Myocyte (in vitro differentiated cells): ENCODE measurements around the gene CDC45. TPM values are rescaled to one million over a fixed set of nuclear protein-coding genes. Genes with fewer than 3 reads are reported as not detected.

Source experiments
- DNase-seq: peaks from one replicate; pipeline ENCODE4 v3.0.0-alpha.2; 2012; ENCODE audit warnings: low read depth
- total RNA-seq: library from RNA; depleted of rRNA; stranded (reverse); fragments of >200 nt; gene quantifications from 2 replicates; pipeline ENCODE4 v1.2.3, GENCODE V29; 2014

CDC45 gene
- total RNA-seq, 1 donor from 2014 or later, result 4.5 TPM

DNA sequence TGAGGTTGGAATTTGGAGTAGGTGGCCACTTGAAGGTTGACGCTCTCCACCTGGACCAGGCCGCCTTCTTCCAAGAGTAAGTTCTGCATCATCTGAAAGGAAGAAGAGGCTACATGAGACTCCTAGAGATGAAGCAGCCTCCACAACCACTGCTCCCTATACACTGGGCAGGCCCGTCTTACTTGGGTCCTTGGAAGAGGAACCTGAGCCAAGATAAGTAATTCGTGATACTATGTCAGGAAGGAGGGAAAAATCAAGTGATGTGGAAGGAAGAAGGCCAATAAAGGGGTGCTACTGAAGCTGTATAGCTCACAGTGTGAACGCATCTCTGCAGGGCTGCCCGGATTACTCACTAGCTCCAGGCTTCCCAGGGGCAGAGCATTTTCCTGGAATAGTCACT, 11.8 kb upstream of the CDC45 start:
- no peak for DNase-seq

DNA sequence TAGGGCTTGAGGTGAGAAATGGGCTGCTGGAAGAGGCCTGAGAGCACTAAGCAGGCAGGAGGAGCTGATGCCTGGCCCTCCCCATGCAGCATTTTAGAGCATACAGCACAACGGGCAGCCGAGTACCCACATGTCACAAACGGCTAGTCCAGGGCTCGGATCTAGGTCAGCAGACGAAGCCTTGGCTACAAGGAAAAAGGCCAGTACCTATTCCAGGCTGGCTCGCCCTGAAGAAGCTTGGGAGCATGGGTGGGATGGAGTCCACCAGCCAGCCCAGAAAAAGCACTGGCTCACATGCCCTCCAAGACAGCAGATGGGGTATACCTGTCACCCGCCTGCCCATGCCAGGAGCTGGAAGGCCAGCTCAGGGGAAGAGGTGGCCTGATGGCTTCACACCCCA, 10.3 kb upstream of the CDC45 start:
- no peak for DNase-seq

DNA sequence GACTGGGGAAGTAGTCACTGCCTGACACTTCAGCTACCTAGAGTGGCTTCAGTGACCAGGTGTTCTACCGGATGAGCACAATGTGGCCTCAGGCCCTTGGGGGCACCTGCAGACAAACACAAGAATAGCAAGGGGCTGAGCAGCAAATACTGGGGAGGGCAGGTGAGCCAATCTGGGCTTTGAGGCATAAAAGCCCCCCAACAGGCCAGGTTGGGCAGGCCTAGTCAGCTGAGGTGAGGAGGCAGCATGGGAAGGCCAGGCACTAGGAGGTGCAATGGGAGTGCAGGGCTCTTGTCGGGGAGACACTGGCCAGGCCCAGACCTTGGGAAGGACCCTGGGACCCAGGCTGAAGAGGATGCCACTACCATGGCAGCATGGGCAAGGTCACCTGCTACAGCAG, 9.7 kb upstream of the CDC45 start:
- DNase-seq, result no peak

DNA sequence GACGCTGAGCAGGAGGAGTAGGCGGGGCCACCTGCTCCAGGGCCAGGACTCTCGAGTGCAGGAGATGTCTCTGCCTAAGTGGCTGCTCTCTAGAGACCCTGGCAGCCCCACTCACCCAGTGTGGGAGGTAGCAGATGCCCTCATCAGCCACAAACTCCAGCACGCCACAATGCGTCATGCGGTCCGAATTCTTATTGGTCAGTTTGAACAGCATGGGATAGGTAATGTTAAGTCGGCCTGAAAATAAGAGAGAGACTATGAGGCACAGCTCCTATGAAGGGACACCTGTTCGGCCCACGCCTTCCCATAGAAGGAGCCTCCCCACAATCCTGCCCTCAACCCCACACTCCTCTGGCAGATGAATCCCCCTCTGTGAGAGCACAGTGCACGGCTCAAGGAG, 8.1 kb upstream of the CDC45 start:
- peak; percentile 30 for DNase-seq

DNA sequence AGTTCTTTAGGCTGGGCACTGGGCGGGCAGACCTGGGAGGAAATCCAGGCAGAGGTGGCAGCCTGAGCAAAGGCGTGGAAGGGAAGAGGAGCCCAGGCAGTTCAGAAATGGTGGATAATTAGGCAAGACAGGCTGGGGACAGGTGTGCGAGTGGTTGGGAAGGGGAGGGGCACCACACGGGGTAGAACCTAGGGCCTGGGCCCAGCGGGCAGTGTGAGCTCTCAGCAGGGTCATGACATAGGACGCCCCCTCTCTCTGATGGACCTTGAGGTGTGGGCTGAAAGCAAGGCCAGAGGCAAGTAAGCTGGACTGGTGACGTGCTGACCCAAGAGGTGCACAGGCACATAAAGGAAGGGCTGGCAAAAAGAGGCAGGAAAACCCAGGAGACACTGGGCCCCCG, 7.5 kb upstream of the CDC45 start:
- no peak for DNase-seq

DNA sequence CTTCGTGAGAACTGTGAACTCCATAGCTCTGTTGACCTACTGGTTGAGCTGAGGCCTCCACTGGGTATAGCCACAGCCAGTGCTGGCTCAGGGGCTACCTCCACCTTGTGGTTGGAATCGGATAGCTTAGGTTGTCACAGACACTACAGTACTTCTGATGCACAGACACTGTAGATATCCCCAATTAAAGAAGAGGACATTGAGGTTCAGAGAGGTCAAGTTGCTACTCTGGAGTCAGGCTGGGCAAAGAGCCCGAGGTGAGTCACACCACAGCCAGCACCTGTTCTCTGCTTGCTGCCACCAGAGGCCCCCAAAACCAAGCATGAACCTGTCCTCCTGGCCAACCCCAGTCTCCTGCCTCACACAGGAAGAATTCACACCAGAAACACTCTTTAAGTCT, 6.1 kb upstream of the CDC45 start:
- DNase-seq, result peak; percentile 81

DNA sequence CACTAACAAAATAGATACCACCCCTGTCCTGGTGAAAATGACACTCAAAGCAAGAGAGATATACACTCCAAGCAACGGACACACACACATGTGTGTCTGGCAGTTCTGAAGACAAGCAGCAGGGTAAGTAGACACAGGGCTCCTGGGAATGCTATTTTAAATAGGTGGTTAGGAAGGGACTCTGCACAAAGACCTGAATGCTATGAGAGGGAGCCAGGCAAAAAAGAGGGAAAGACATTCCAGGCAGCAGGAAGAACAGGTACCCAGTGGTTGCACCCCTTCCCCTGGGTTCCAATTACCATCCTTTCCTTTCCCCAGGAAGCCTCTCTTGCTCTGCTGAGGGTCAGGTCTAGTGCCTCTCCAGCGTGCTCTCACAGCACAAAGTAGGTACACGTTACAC, 3.7 kb upstream of the CDC45 start:
- no peak for DNase-seq

DNA sequence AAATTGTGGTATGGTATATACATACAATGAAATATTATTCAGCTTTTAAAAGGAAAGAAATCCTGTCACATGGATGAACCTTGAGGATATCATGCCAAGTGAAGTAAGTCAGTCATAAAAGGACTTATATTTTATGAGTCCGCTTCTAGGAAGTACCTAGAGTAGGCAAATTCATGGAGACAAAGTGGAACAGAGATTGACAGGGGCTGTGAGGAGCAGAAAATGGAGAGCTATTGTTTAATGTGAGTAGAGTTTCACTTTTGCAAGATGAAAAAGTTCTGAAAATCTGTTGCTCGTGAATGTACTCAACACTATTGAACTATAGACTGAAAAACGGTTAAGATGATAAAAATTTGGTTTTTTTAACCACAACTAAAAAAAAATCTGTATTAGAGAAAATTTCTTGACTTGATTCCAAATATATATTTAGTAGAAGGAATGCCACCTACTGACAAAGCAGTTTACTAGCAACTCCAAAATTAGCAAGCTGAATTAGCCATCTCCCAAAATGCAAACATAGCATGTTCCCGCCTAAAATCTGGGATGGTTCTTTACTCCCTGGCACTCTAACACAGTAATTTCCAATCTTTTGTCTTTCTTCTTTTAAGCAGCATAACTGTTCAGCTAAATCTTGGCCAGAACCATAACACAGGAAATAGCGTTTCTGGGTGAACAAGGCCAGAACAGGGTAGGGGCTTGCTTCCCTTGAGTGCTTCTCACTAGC, 2.2 kb upstream of the CDC45 start:
- no peak for DNase-seq

DNA sequence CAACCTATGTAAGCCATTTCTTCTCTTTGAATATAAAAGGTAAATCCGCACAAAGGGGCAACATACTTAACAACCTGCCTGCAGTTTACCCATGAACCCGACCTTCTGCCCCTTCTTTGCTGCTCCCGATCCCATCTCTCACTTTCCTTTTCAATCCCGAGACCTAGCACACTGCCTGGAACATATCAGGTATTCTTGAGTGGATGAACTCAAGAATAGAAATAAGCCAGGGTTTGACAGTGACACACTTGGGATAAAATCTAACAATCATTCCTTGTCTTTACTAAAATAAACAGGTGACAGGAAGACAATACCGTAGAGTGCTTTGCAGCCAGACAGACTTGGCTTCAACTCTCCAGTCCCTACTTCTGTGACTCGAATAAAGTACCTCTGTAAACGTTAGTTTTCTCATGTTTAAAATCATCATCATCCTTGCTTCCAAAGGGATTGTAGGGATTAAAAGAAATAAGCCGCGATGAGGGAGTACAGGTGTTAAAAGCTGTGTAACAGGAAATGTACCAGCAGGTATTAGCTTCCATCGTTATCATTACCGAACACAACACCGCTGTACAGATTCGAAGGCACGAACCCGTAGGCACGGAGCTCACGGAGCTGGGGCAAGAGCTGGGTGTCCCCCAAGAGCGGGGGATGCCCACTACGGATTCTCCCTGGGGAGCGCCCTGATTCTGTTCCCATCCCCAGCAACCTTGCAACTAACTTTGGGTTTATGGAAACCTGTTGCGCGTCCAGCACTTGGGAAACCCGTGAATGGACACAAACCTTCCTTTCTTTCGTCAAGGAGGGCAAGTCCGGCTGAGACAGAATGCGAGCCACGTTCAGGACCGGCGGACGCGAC, 1.4 kb upstream of the CDC45 start:
- no peak for DNase-seq

DNA sequence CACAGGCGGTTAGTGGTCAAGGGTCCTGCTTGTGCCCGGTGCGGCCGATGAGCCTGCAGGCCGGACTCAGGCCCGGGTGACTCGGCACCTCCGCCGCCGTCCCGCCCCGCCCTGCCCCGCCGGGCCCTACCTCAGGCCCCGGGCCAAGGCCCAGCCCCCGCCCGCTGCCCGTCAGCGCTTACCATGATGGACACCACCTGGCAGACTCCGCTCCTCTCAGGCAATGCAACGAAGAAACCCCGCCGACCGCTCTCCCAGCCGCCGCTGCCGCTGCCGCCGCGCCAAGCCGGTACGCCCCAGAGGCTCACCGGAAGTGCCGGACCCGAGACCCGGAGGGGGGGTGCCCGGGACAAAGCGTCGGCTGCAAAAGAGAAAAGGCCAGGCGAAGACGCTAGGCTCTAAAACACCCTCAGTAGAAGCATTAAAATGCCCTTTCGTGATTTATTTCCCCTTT, 792 bp upstream of the CDC45 start, which contains the start of gene UFD1:
Gene UFD1 (minus strand): TSS at position 293 of the 454 bp plus-strand sequence. CDS start 108 bp downstream, at position 185.
- peak; percentile 88 for DNase-seq

DNA sequence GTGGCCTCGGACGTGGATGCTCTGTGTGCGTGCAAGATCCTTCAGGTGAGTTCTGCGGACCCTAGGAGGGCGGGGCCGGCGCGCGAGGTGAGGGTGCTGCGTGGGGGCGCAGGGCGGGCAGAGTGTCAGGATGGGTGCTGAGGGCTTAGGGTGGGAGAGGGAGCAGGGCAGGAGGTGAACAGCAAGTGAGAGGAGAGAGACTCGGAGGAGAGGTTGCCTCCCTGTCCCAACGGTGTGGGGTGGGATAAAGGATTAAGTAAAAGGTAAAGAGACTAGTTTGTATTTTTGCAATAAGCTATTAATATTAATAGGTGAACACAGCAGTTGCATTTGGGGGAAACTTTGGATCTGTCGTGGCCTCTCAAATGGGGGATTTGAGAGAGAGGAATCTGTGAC, 451 bp downstream of the CDC45 start:
- no peak for DNase-seq

DNA sequence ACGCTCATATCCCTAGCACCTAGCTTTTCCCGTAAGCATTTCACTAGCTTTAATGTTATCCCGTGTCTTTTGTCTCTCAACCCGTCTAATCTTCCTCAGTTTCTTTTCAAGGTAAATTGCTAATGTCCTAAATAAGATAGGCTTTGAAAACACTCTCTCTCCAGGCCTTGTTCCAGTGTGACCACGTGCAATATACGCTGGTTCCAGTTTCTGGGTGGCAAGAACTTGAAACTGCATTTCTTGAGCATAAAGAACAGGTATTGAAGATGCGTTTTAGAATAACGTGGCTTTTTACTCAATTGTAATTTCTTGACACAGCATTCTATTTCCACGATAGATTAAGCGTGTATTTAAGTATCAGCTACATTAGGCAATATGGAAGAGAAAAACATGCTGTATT, 1.1 kb downstream of the CDC45 start:
- no peak for DNase-seq

DNA sequence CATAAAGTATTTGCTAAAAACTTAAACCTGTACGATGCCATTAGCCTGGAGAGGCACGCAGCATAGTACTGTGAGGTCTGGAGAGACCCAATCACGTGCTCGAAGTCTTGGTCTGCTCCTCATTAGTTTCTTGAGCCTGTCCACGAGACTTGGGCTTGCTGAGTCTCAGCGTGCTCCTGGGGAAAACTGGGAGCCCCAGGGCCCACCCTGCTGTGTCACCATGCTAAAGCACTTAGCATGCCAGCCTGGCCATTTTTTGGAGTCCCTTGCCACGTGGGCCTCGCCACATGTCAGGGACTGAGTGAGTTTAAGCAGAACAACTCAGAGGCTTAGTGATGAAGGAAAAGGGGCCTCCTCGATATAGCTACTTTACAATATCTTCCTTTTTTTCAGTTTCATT, 2.6 kb downstream of the CDC45 start:
- DNase-seq, result no peak

DNA sequence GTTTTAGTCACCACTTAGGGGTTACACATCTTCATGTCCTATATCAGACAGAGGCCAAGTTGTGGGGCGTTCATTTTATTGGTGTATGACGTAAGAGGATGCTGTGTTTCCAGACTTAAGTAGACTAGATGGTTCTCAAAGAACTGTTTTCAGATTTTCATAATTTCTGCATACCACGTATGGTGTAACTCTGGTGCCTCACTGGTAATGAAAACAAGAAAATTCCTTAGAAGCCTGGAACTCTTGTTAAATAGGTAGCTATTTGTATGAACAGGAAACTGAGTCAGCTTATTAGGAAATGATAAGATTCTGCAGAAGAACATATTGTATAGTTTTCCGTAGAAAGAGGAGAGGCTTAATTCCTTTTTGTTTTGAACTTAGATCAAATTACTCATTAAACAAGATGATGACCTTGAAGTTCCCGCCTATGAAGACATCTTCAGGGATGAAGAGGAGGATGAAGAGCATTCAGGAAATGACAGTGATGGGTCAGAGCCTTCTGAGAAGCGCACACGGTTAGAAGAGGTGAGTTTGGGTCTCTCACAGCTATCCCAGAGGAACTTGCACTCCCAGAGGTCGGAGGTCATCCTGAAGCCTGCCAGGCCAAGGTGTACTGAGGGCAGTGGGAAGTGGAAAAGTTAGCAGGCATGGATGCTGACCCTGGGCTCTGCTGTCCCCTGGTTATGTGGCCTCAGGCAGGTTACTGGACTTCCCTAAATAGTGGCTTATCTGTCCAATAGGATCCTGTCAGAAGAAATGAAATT, 3.9 kb downstream of the CDC45 start:
- DNase-seq, result no peak

DNA sequence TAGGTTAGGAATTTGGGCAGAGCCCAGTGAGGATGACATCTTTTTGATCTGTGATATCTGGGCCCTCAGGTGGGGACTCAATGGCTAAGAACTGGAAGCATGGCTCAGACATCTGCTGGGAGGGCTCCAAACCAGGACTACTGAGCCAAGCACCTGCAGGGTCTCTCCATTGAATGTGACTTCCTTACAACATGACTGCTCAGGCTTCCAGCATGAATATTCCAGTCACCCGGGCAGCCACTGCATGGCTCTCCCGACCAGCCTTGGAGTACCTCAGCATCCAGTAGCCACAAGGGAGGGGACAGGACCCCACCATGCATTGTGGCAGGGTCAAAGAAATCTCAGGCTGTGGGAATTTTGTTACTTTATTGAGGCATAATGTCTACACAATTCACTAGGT, 8.6 kb downstream of the CDC45 start:
- DNase-seq, result no peak

DNA sequence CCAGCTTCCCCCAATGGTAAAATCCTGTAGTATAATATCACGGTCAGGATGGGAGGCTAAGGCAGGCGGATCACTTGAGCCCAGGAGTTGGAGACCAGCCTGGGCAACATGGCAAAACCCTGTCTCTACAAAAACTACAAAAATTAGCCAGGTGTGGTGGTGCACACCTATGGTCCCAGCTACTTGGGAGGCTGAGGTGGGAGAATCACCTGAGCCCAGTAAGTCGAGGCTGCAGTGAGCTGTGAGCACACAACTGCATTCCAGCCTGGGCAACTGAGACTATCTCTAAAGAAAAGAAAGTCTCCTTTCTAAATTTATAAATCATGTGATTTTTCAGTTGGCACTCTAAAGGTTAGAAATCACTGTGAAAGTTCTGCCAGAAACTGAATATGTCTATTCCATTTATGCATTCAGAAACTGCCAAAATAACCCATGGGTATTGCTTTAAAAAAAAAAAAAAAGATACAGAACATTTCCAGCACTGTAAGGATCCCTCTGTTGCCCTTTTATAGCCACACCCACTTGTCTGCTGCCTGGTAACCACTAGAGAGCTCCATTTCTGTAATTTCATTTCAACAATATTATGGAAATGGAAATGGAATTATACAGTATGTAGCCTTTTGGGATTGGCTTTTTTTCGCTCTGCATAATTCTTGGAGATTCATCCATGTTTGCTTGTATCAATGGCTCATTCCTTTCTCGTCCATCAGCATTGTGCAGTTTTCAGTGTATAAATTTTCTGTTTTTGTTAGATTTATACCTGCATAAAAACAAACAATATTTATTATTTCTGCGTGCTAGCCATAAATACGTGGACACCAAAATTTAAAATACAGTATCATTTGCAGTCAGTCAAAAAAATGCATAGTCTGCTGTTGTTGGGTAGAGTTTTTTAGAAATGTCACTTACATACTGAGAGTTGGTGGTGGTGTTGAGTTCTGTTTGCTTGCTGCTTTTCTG, 9.4 kb downstream of the CDC45 start:
- DNase-seq, result peak; percentile 61

DNA sequence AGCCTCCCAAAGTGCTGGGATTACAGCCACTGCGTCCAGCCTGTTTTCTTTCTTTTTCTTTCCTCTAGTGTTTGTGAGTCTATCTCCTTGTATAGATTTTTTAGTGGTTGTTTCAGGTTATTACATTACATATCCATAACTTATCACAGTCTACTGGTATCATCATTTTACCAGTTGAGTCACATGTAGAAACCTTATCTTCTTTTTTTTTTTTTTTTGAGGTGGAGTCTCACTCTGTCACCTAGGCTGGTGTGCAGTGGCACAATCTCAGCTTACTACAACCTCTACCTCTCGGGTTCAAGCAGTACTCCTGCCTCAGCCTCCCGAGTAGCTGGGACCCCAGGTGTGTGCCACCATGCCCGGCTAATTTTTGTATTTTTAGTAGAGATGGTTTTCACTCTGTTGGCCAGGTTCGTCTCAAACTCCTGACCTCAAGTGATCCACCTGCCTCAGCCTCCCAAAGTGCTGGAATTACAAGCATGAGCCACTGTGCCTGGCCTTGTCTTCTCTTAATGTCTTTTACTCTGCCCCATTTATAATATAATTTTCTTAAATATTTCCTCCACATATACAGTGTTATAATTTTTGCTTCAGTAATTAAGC, 11.0 kb downstream of the CDC45 start:
- no peak for DNase-seq

DNA sequence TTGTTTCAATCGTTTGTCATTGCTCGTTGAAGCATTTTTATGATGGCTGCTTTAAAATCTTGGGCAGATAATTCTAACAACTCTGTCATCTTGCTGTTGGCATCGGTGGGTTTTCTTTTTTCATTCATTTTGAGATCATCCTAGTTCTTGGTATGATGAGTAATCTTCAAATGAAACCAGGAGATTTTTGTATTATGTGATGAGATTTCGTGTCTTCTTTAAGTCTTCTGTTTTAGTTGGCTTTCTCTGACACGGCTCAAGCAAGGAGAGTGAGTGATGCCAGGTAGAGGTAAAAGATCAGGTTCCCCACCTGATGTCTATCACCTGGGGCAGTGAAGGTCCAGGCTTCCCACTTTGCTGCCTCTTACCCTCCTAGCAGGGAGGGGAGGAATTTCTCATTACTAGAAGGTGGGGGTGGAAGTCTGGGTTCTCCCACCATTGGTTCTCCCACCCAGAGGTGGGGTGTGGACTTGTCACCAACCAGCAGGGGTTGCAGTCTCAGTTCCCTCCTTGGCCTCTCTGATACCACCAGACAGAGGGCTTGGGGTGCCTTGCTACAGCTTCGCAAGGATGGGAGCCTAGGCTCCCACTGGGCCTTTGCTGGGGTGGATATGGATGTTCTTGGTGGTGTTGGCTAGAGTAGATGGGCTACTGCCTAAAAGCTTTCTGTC, 12.9 kb downstream of the CDC45 start:
- DNase-seq, result no peak

DNA sequence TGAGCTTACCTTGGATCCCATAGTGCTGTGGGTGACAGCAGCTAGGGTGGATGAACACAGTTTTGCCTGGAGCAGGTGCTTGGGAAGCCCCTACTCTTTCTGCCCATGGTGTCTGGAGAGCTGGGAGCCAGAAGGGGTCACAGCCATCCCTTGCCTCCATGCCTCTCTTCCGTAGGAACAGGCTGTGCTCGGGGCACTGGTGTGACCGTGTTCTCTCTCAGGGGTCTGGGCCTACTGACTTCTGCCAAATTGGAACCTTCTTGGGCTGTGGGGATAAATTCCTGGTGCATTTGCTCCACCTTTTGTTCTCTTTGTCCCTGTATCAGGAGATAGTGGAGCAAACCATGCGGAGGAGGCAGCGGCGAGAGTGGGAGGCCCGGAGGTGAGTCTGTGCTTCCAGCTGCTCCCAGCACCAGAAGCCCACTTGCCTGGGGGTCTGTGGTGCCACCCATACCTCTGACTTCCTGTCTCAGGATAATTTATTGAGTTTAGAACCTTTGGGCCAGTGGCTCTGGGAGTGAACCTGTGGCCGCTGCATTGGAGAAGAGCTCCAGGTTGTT, 14.4 kb downstream of the CDC45 start:
- DNase-seq, result no peak
